Endodermal cell (in vitro differentiated cells): ENCODE measurements around the gene IHH. TPM values are rescaled to one million over a fixed set of nuclear protein-coding genes. Genes with fewer than 3 reads are reported as not detected.

Experiments used
- DNase-seq: peaks from one replicate; pipeline ENCODE4 v3.0.0-alpha.2; 2017
- H3K27ac ChIP-seq: 2 replicates; pipeline ENCODE4 v1.5.1; 2013; ENCODE audit warnings: mild to moderate bottlenecking, low read depth, low read length, moderate library complexity
- H3K27me3 ChIP-seq: 2 replicates; pipeline ENCODE4 v1.6.1; 2013; ENCODE audit warnings: mild to moderate bottlenecking, low read length, moderate library complexity; ENCODE audit not compliant: insufficient read depth, control insufficient read depth, poor library complexity, severe bottlenecking
- H3K36me3 ChIP-seq: 2 replicates; pipeline ENCODE4 v1.7.0; 2013; ENCODE audit warnings: mild to moderate bottlenecking, low read length, moderate library complexity; ENCODE audit not compliant: control insufficient read depth, insufficient read depth
- H3K4me1 ChIP-seq: one replicate; pipeline ENCODE4 v1.7.0; 2013; ENCODE audit warnings: low read length; ENCODE audit not compliant: control insufficient read depth, insufficient read depth
- H3K4me3 ChIP-seq: 2 replicates; pipeline ENCODE4 v1.5.1; 2013; ENCODE audit warnings: mild to moderate bottlenecking, low read length, moderate library complexity
- H3K9ac ChIP-seq: 2 replicates; pipeline ENCODE4 v1.6.1; 2013; ENCODE audit warnings: mild to moderate bottlenecking, low read length, moderate library complexity; ENCODE audit not compliant: poor library complexity, severe bottlenecking; ENCODE audit errors: extremely low read depth
- H3K9me3 ChIP-seq: 2 replicates; pipeline ENCODE4 v1.6.1; 2013; ENCODE audit warnings: mild to moderate bottlenecking, low read length, moderate library complexity; ENCODE audit not compliant: control insufficient read depth
- H3K27ac Mint-ChIP-seq: 2 replicates; pipeline ENCODE4 v1.8.0; 2020; ENCODE audit warnings: mixed read lengths
- H3K27me3 Mint-ChIP-seq: 2 replicates; pipeline ENCODE4 v1.8.0; 2021; ENCODE audit warnings: mild to moderate bottlenecking, mixed read lengths; ENCODE audit not compliant: insufficient read depth
- H3K36me3 Mint-ChIP-seq: 2 replicates; pipeline ENCODE4 v1.8.0; 2020; ENCODE audit warnings: low read depth, mixed read lengths
- H3K4me1 Mint-ChIP-seq: 2 replicates; pipeline ENCODE4 v1.8.0; 2020; ENCODE audit warnings: mixed read lengths
- H3K4me3 Mint-ChIP-seq: 2 replicates; pipeline ENCODE4 v1.8.0; 2020; ENCODE audit warnings: mild to moderate bottlenecking, moderate library complexity, mixed read lengths
- H3K9me3 Mint-ChIP-seq: 2 replicates; pipeline ENCODE4 v1.8.0; 2020; ENCODE audit warnings: mild to moderate bottlenecking, mixed read lengths
- WGBS, 2 experiments: methylation state at CpG; one replicate each; pipeline versions ENCODE4 v1.1.5 to v1.1.7; 2013; ENCODE audit warnings: missing lambda C conversion rate in 2 of 2, mixed read lengths in 1 of 2; ENCODE audit not compliant: insufficient coverage in 1 of 2, insufficient read length in 1 of 2; 5-methylcytosine and 5-hydroxymethylcytosine counted together
- microRNA-seq: library from miRNA; unstranded; fragments of <30 nt; microRNA quantifications from one replicate; pipeline ENCODE4 v1.2.0, GENCODE V29; 2020; ENCODE audit warnings: borderline microRNAs expressed
- total RNA-seq, 2 donors: library from RNA; stranded (reverse); fragmentation: NEBNext Ultra II Directional in 1 of 2; extraction: Animal tissue kit (Norgen Biotek cat#: 25700) in 1 of 2; gene quantifications; 2 replicates in 1 of 2; 3 replicates in 1 of 2; pipeline ENCODE4 v1.2.1, GENCODE V29; 2021
- TF ChIP-seq, protein P1 (sequence below): fragments of 200-600 bp; sonication (generic); conservative IDR thresholded peaks from 2 replicates; pipeline ENCODE4 v1.5.0; 2021; ENCODE audit warnings: antibody characterized with exemption, mild to moderate bottlenecking

Gene IHH
- total RNA-seq, 2 donors from 2014 or later = 2.1 to 10.3 TPM

DNA sequence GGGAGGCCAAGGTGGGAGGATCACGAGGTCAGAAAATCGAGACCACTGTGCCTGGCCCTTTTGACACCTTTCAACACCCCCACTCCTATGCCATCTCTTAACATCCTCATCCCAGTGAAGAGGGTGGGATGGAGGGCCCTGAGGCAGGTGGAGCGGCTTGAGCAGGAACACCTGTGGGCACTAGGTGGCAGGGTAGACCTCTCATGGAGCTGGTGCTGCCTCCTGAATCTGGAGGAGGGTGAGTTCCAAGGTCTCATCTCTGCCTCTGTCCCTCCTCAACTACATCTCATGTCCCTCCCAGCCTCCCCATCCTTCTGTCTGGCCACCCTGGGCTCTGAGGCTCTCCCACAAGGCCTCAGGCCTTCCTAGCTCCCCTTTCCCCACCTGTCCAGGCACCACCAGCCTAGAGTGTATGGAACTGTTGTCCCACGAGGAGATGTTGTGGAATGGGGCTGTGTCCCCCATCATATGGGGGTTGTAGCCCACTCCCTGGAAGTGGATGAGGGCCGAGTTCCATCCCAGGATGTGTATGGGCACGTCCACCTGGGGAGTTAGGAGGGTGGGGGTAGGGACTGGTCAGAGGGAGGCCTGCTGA is 50.5 kb downstream of the IHH start:
- no peak overlapping the region for H3K9ac ChIP-seq
- peaks cover 78% of the 10 kb centered on the region for H3K27me3 Mint-ChIP-seq
- no peaks in the 10 kb centered on the region for H3K36me3 ChIP-seq
- H3K9me3 Mint-ChIP-seq = no peaks in the 10 kb centered on the region
- H3K4me3 ChIP-seq = no peak overlapping the region
- TF ChIP-seq, protein P1, sequence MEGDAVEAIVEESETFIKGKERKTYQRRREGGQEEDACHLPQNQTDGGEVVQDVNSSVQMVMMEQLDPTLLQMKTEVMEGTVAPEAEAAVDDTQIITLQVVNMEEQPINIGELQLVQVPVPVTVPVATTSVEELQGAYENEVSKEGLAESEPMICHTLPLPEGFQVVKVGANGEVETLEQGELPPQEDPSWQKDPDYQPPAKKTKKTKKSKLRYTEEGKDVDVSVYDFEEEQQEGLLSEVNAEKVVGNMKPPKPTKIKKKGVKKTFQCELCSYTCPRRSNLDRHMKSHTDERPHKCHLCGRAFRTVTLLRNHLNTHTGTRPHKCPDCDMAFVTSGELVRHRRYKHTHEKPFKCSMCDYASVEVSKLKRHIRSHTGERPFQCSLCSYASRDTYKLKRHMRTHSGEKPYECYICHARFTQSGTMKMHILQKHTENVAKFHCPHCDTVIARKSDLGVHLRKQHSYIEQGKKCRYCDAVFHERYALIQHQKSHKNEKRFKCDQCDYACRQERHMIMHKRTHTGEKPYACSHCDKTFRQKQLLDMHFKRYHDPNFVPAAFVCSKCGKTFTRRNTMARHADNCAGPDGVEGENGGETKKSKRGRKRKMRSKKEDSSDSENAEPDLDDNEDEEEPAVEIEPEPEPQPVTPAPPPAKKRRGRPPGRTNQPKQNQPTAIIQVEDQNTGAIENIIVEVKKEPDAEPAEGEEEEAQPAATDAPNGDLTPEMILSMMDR = peak; percentile 81
- H3K9me3 ChIP-seq = no peaks in the 10 kb centered on the region
- H3K4me1 ChIP-seq = no peaks in the 10 kb centered on the region
- H3K36me3 Mint-ChIP-seq = no peaks in the 10 kb centered on the region
- H3K4me1 Mint-ChIP-seq = peaks cover 2% of the 10 kb centered on the region
- H3K27ac Mint-ChIP-seq = no peak overlapping the region
- H3K4me3 Mint-ChIP-seq = no peak overlapping the region
- peak; percentile 82 for DNase-seq
- H3K27me3 ChIP-seq = peaks cover 76% of the 10 kb centered on the region
- H3K27ac ChIP-seq = no peak overlapping the region
- WGBS, 2 experiments = 35 to 36% methylated on average over 4 to 6 of the region's 6 CpGs

DNA sequence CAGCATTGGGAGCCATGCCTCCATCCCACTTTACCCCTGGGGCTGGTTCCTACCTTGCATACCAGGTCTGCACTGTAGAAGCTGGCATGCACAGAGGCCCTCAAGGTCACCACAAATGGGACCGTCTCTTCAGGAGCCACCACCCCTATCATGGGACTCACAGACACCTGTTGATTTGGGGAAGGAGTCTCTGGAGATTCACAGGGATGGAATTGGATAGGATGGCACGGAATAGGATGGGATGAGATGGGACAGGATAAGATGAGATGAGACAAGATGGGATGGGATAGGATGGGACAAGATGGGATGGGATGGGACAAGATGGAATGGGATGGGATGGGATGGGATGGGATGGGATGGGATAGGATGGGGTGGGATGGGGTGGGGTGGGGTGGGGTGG is 51.4 kb downstream of the IHH start:
- DNase-seq = no peak
- H3K27me3 ChIP-seq = peaks cover 76% of the 10 kb centered on the region
- WGBS, 2 experiments = 29 to 66% methylated on average over 1 to 2 of the region's 2 CpGs
- no peak overlapping the region for H3K4me3 ChIP-seq
- Mint-ChIP-seq H3K4me1 (peaks cover 2% of the 10 kb centered on the region), H3K27me3 (peaks cover 78% of the 10 kb centered on the region), H3K27ac (no peak overlapping the region), H3K4me3 (no peak overlapping the region), H3K9me3 (no peaks in the 10 kb centered on the region), H3K36me3 (no peaks in the 10 kb centered on the region)
- H3K9me3 ChIP-seq = no peaks in the 10 kb centered on the region
- TF ChIP-seq, protein P1 = no peak
- H3K27ac ChIP-seq = no peak overlapping the region
- no peak overlapping the region for H3K9ac ChIP-seq
- no peaks in the 10 kb centered on the region for H3K4me1 ChIP-seq
- no peaks in the 10 kb centered on the region for H3K36me3 ChIP-seq

Small RNAs within 50 kb of the gene (microRNA-seq; reads per million reads assigned to microRNA genes)
- gene MIR3131 = not detected

Other genes starting within 250 kb of the IHH start
- not detected for gene PRKAG3, start 229.1 kb downstream of the IHH start, total RNA-seq
- not detected for gene WNT6, start 201.1 kb downstream of the IHH start, total RNA-seq
- not detected for gene WNT10A, start 180.1 kb downstream of the IHH start, total RNA-seq
- gene CDK5R2, start 101.3 kb downstream of the IHH start, total RNA-seq = under 1 TPM; 0.81 to 0.95 TPM
- gene FEV, start 75.7 kb downstream of the IHH start, total RNA-seq = not detected
- gene CRYBA2, start 67.5 kb downstream of the IHH start, total RNA-seq = 1 to 10 TPM; 2.6 to 3.5 TPM
- 1 to 10 TPM in 1 of 2 donors, under 1 TPM in 1; 0.84 to 1.5 TPM for gene CFAP65, start 19.4 kb downstream of the IHH start, total RNA-seq
- gene NHEJ1, start 99.9 kb upstream of the IHH start, total RNA-seq = 10 to 100 TPM; 16.2 to 27.4 TPM
- 1 to 10 TPM in 1 of 2 donors, under 1 TPM in 1; 0.46 to 1.9 TPM for gene SLC23A3, start 109.1 kb upstream of the IHH start, total RNA-seq
- 10 to 100 TPM; 27.7 to 33.2 TPM for gene CNPPD1, start 116.0 kb upstream of the IHH start, total RNA-seq
- gene RETREG2, start 117.4 kb upstream of the IHH start, total RNA-seq = 10 to 100 TPM; 67.0 to 73.4 TPM
- gene ZFAND2B, start 145.9 kb upstream of the IHH start, total RNA-seq = 10 to 100 TPM; 21.7 to 22.5 TPM
- gene ABCB6, start 158.0 kb upstream of the IHH start, total RNA-seq = 10 to 100 TPM; 39.1 to 76.0 TPM
- 10 to 100 TPM; 45.4 to 45.7 TPM for gene ATG9A, start 168.7 kb upstream of the IHH start, total RNA-seq
- gene ANKZF1, start 168.9 kb upstream of the IHH start, total RNA-seq = 10 to 100 TPM; 50.9 to 56.3 TPM
- 10 to 100 TPM in 1 of 2 donors, 1 to 10 TPM in 1; 9.7 to 13.8 TPM for gene GLB1L, start 184.5 kb upstream of the IHH start, total RNA-seq
- gene STK16, start 184.6 kb upstream of the IHH start, total RNA-seq = 10 to 100 TPM; 27.3 to 37.7 TPM
- gene TUBA4B, start 192.3 kb upstream of the IHH start, total RNA-seq = not detected
- 1 to 10 TPM; 4.0 to 9.5 TPM for gene TUBA4A, start 193.0 kb upstream of the IHH start, total RNA-seq
- gene DNAJB2, start 218.4 kb upstream of the IHH start, total RNA-seq = 10 to 100 TPM; 61.9 to 80.9 TPM
- gene PTPRN, start 248.5 kb upstream of the IHH start, total RNA-seq = 1 to 10 TPM in 1 of 2 donors, under 1 TPM in 1; 0.44 to 1.1 TPM